H1 (cell line): ENCODE results near the gene BEST3.

Experiments used
- ASH2L ChIP-seq: fragments of 200-600, 300-600 bp; sonication (generic); IDR thresholded peaks from one replicate; pipeline ENCODE4 v1.7.1; 2017; ENCODE audit warnings: low read length
- ATF3 ChIP-seq: IDR thresholded peaks from 2 replicates; pipeline ENCODE4 v1.6.1; 2011; ENCODE audit warnings: low read depth, mild to moderate bottlenecking, low read length; ENCODE audit not compliant: insufficient read depth
- CTCF ChIP-seq, 3 experiments: IDR thresholded peaks; 1 replicate in 2 of 3; 2 replicates in 1 of 3; pipeline versions ENCODE4 v1.5.1 to v1.6.1; 2011; ENCODE audit warnings: low read length in 3 of 3, mild to moderate bottlenecking in 3 of 3, inconsistent platforms in 2 of 3, low read depth in 1 of 3, moderate library complexity in 1 of 3; ENCODE audit not compliant: insufficient read depth in 1 of 3; ENCODE audit errors: control extremely low read depth in 1 of 3
- EGR1 ChIP-seq: IDR thresholded peaks from 2 replicates; pipeline ENCODE4 v1.6.1; 2011; ENCODE audit warnings: low read depth, low read length, borderline replicate concordance
- EP300 ChIP-seq, 2 experiments: IDR thresholded peaks; 1 replicate in 1 of 2; 2 replicates in 1 of 2; pipeline ENCODE4 v1.6.1; 2011 to 2012; ENCODE audit warnings: low read depth in 2 of 2, low read length in 2 of 2, mild to moderate bottlenecking in 2 of 2, borderline replicate concordance in 1 of 2, inconsistent platforms in 1 of 2, moderate library complexity in 1 of 2
- EZH2 ChIP-seq: fragments of 200-600 bp; sonication (generic); IDR thresholded peaks from 2 replicates; pipeline ENCODE4 v1.7.1; 2012; ENCODE audit warnings: low read depth, mild to moderate bottlenecking, moderate library complexity, low read length, inconsistent platforms; ENCODE audit not compliant: severe bottlenecking
- RXRA ChIP-seq: IDR thresholded peaks from 2 replicates; pipeline ENCODE4 v1.6.1; 2011; ENCODE audit warnings: low read depth, mild to moderate bottlenecking, low read length, moderate library complexity; ENCODE audit not compliant: insufficient read depth
- SP2 ChIP-seq: IDR thresholded peaks from 2 replicates; pipeline ENCODE4 v1.6.1; 2012; ENCODE audit warnings: mild to moderate bottlenecking, low read length, inconsistent platforms
- SRF ChIP-seq: IDR thresholded peaks from 2 replicates; pipeline ENCODE4 v1.6.1; 2011; ENCODE audit warnings: mild to moderate bottlenecking, low read depth, low read length, moderate library complexity
- TAF1 ChIP-seq: IDR thresholded peaks from 2 replicates; pipeline ENCODE4 v1.6.1; 2011; ENCODE audit warnings: mild to moderate bottlenecking, low read depth, low read length
- YY1 ChIP-seq: IDR thresholded peaks from 2 replicates; pipeline ENCODE4 v1.6.1; 2011; ENCODE audit warnings: low read depth, mild to moderate bottlenecking, low read length
- ZNF274 ChIP-seq: IDR thresholded peaks from 2 replicates; pipeline ENCODE4 v1.7.0; 2012; ENCODE audit warnings: low read length, borderline replicate concordance; ENCODE audit errors: extremely low read depth

- TF ChIP-seq CTCF (IDR thresholded peaks at IDR 0.05; ENCODE audit: control extremely low read depth in 1 of 3, insufficient read depth in 1 of 3, low read depth in 1 of 3, low read length in 3 of 3) (no peak), ZNF274 (no peak), SP2 (no peak), SRF (no peak), ATF3 (no peak), RXRA (no peak), TAF1 (no peak), ASH2L (no peak), EP300 (IDR thresholded peaks at IDR 0.05; ENCODE audit: borderline replicate concordance in 1 of 2, low read depth in 2 of 2, low read length in 2 of 2) (no peak), EZH2 (no peak), EGR1 (no peak), YY1 (no peak)
Measured at GRCh38 chr12:69610729-69611128, 88.4 kb downstream of the BEST3 start, which contains the start of gene LRRC10.
